Peyer's patch (tissue), 4 donors: ENCODE measurements around the gene ZNF219. TPM values are rescaled to one million over a fixed set of nuclear protein-coding genes. Genes with fewer than 3 reads are reported as not detected.
"Not testable (repeated sequence)": the region's sequence is repeated elsewhere in the genome, so short reads cannot be mapped to it uniquely, and the experiment has no call there.

ENCODE experiments used
- DNase-seq, 3 donors: peaks; one replicate each; pipeline ENCODE4 v3.0.0-alpha.2; 2017 to 2019
- H3K27ac ChIP-seq, 4 donors: fragments of 200-600 bp; sonication (generic); one replicate each; pipeline ENCODE4 v1.5.1; 2016 to 2019
- H3K27me3 ChIP-seq, 2 donors: fragments of 200-600 bp; sonication (generic); one replicate each; pipeline ENCODE4 v1.5.1; 2019
- H3K36me3 ChIP-seq, 3 donors: fragments of 200-600 bp; sonication (generic); one replicate each; pipeline ENCODE4 v1.5.1; 2016 to 2019
- H3K4me1 ChIP-seq, 4 donors: fragments of 200-600 bp; sonication (generic); one replicate each; pipeline ENCODE4 v1.5.1; 2016 to 2019
- H3K4me3 ChIP-seq, 4 donors: fragments of 200-600 bp; sonication (generic); 1 replicate in 3 of 4; 2 replicates in 1 of 4; pipeline ENCODE4 v1.5.1; 2016 to 2019; ENCODE audit warnings: mild to moderate bottlenecking in 1 of 4
- H3K9me3 ChIP-seq, 4 donors: fragments of 200-600 bp; sonication (generic); one replicate each; pipeline ENCODE4 v1.5.1; 2016 to 2019; ENCODE audit warnings: mild to moderate bottlenecking in 1 of 4
- CTCF ChIP-seq, 6 experiments: fragments of 450-650 bp in 4 of 6; fragments of 200-600 bp in 2 of 6; sonication (generic) in 1 of 6; IDR thresholded peaks; one replicate each; pipeline ENCODE4 v1.5.1; 2017 to 2019; ENCODE audit warnings: antibody characterized with exemption in 6 of 6, mild to moderate bottlenecking in 3 of 6, moderate library complexity in 1 of 6
- POLR2A ChIP-seq, 2 donors: fragments of 450-650 bp; IDR thresholded peaks; one replicate each; pipeline ENCODE4 v1.5.1; 2017; ENCODE audit warnings: antibody characterized with exemption in 2 of 2, mild to moderate bottlenecking in 2 of 2, moderate library complexity in 2 of 2
- small RNA-seq, 2 donors: library from RNA; depleted of rRNA; stranded (forward); fragments of <200 nt; gene quantifications; one replicate each; pipeline ENCODE3, GENCODE V24; 2016
- total RNA-seq, 4 donors: library from RNA; depleted of rRNA; stranded (reverse); fragments of >200 nt; gene quantifications; one replicate each; pipeline ENCODE4 v1.1.0, GENCODE V29; 2016

ZNF219 gene
- total RNA-seq, 4 donors from 2014 or later = 41.3 to 68.8 (median 63.2) TPM

- Histone ChIP-seq H3K9me3 (no peaks in the 10 kb centered on the region), H3K27ac (no peak overlapping the region), H3K4me3 (no peak overlapping the region), H3K27me3 (no peaks in the 10 kb centered on the region), H3K36me3 (no peaks in the 10 kb centered on the region), H3K4me1 (peaks cover 0 to 25% (median 3%) of the 10 kb centered on the region in 4 donors)
- DNase-seq = no peak
- TF ChIP-seq POLR2A (IDR thresholded peaks at IDR 0.05) (no peak), CTCF (IDR thresholded peaks at IDR 0.05) (no peak)
These were observed 55.0 kb downstream of the ZNF219 start for GRCh38 chr14:21043387-21043973.

- Histone ChIP-seq H3K4me1 (peaks cover 0 to 31% (median 3%) of the 10 kb centered on the region in 4 donors), H3K4me3 (no peak overlapping the region), H3K27ac (no peak overlapping the region), H3K36me3 (no peaks in the 10 kb centered on the region), H3K27me3 (no peaks in the 10 kb centered on the region), H3K9me3 (no peaks in the 10 kb centered on the region)
- TF ChIP-seq CTCF (IDR thresholded peaks at IDR 0.05) = no peak
- no peak for TF ChIP-seq POLR2A (IDR thresholded peaks at IDR 0.05)
- no peak for DNase-seq
These were observed 55.5 kb downstream of the ZNF219 start for GRCh38 chr14:21042918-21043317.

- H3K27me3 ChIP-seq = no peaks in the 10 kb centered on the region
- no peaks in the 10 kb centered on the region for H3K9me3 ChIP-seq
- H3K27ac ChIP-seq = no peak within 1 kb of the TSS
- H3K36me3 ChIP-seq = no peaks in the 10 kb centered on the region
- TF ChIP-seq CTCF (IDR thresholded peaks at IDR 0.05) (no peak), POLR2A (IDR thresholded peaks at IDR 0.05) (no peak)
- H3K4me1 ChIP-seq = peaks cover 0 to 32% (median 3%) of the 10 kb centered on the region in 4 donors
- no peak within 1 kb of the TSS for H3K4me3 ChIP-seq
- DNase-seq = no peak
These were observed 56.6 kb downstream of the ZNF219 start, which contains the start of gene RNASE7 for GRCh38 chr14:21041676-21042433. TSS of gene RNASE7 (plus strand) at chr14:21042362. CDS start at chr14:21042993, 631 bp downstream.

GRCh38 chr14:21040941-21041340, 57.5 kb downstream of the ZNF219 start:
- DNase-seq = not testable (repeated sequence)

GRCh38 chr14:21040370-21040925, 58.0 kb downstream of the ZNF219 start:
- DNase-seq = no peak
- TF ChIP-seq CTCF (IDR thresholded peaks at IDR 0.05) (peak in 1 of 6 experiments; percentile 3), POLR2A (IDR thresholded peaks at IDR 0.05) (no peak)
- Histone ChIP-seq H3K9me3 (no peaks in the 10 kb centered on the region), H3K36me3 (no peaks in the 10 kb centered on the region), H3K27me3 (no peaks in the 10 kb centered on the region), H3K27ac (no peak overlapping the region), H3K4me3 (no peak overlapping the region), H3K4me1 (peaks cover 0 to 32% (median 3%) of the 10 kb centered on the region in 4 donors)

More at GRCh38 chr14:21040941-21041340, 57.5 kb downstream of the ZNF219 start:
- peaks cover 0 to 32% (median 3%) of the 10 kb centered on the region in 4 donors for H3K4me1 ChIP-seq
- H3K9me3 ChIP-seq, H3K4me3 ChIP-seq, H3K36me3 ChIP-seq, H3K27me3 ChIP-seq, H3K27ac ChIP-seq: not testable (repeated sequence)

Small RNA genes lying within 50 kb of the gene (small RNA-seq; reads per million reads assigned to genes)
- 0 reads per million in 2 donors for gene RNU6-252P

Other genes with a start within 250 kb of the ZNF219 start
- not detected for gene RNASE3, start 207.3 kb downstream of the ZNF219 start, total RNA-seq
- gene RNASE2, start 143.2 kb downstream of the ZNF219 start, total RNA-seq = not detected
- gene METTL17, start 108.7 kb downstream of the ZNF219 start, total RNA-seq = 100 to 1,000 TPM; 118 to 166 (median 124) TPM
- 1 to 10 TPM in 2 of 4 donors, not detected in 2; 1.0 to 1.1 TPM for gene SLC39A2, start 99.4 kb downstream of the ZNF219 start, total RNA-seq
- gene NDRG2, start 73.6 kb downstream of the ZNF219 start, total RNA-seq = 100 to 1,000 TPM in 3 of 4 donors, 10 to 100 TPM in 1; 85.6 to 137 (median 127) TPM
- not detected for gene TPPP2, start 68.4 kb downstream of the ZNF219 start, total RNA-seq
- gene RNASE13, start 63.8 kb downstream of the ZNF219 start, total RNA-seq = not detected
- gene RNASE7, start 56.3 kb downstream of the ZNF219 start, total RNA-seq = not detected
- gene RNASE8, start 40.8 kb downstream of the ZNF219 start, total RNA-seq = not detected
- gene ARHGEF40, start 28.4 kb downstream of the ZNF219 start, total RNA-seq = 10 to 100 TPM; 19.8 to 57.8 (median 34.6) TPM
- gene TMEM253, start 2.4 kb upstream of the ZNF219 start, total RNA-seq = 100 to 1,000 TPM in 3 of 4 donors, 1 to 10 TPM in 1; 9.1 to 140 (median 124) TPM
- not detected for gene OR5AU1, start 57.4 kb upstream of the ZNF219 start, total RNA-seq
- 100 to 1,000 TPM; 201 to 392 (median 259) TPM for gene HNRNPC, start 170.8 kb upstream of the ZNF219 start, total RNA-seq
- gene RPGRIP1, start 181.4 kb upstream of the ZNF219 start, total RNA-seq = 1 to 10 TPM in 1 of 4 donors, under 1 TPM in 1, not detected in 2; 0.40 to 3.3 TPM